GM21717 (cell line): Measurements from ENCODE around the gene MACF1.

Experiments used
- ATAC-seq: cut with Tn5 transposase; IDR thresholded peaks from one replicate; pipeline ENCODE4 v1.9.1; 2021; ENCODE audit warnings: mild to moderate bottlenecking, moderate library complexity; ENCODE audit not compliant: unreplicated experiment

The MACF1 gene

GRCh38 chr1:39386997-39387396, 182.5 kb downstream of the MACF1 start:
- ATAC-seq = no peak

- no peak for ATAC-seq
Observed at GRCh38 chr1:39387452-39387851, 183.0 kb downstream of the MACF1 start.

- no peak for ATAC-seq
Observed at GRCh38 chr1:39391691-39392679, 187.5 kb downstream of the MACF1 start.

GRCh38 chr1:39392851-39393573, 188.5 kb downstream of the MACF1 start:
- ATAC-seq = no peak

GRCh38 chr1:39393645-39394044, 189.2 kb downstream of the MACF1 start:
- ATAC-seq = no peak

- ATAC-seq = no peak
Observed at GRCh38 chr1:39394059-39394458, 189.6 kb downstream of the MACF1 start.

GRCh38 chr1:39394598-39394997, 190.1 kb downstream of the MACF1 start:
- no peak for ATAC-seq

- ATAC-seq = no peak
Observed at GRCh38 chr1:39395357-39395831, 190.9 kb downstream of the MACF1 start.

- no peak for ATAC-seq
Observed at GRCh38 chr1:39396671-39397070, 192.2 kb downstream of the MACF1 start.

GRCh38 chr1:39397487-39397886, 193.0 kb downstream of the MACF1 start:
- no peak for ATAC-seq

GRCh38 chr1:39398278-39399021, 194.0 kb downstream of the MACF1 start:
- ATAC-seq = no peak

GRCh38 chr1:39401106-39401505, 196.6 kb downstream of the MACF1 start:
- ATAC-seq = no peak

GRCh38 chr1:39404876-39405275, 200.4 kb downstream of the MACF1 start:
- no peak for ATAC-seq

- ATAC-seq = no peak
Observed at GRCh38 chr1:39405358-39405757, 200.9 kb downstream of the MACF1 start.

GRCh38 chr1:39406533-39407450, 202.3 kb downstream of the MACF1 start:
- ATAC-seq = no peak

GRCh38 chr1:39407510-39407895, 203.0 kb downstream of the MACF1 start:
- no peak for ATAC-seq

- no peak for ATAC-seq
Observed at GRCh38 chr1:39407896-39408640, 203.6 kb downstream of the MACF1 start.

GRCh38 chr1:39408641-39409054, 204.2 kb downstream of the MACF1 start:
- peak; percentile 66 for ATAC-seq
